Activated CD4-positive, alpha-beta T cell treated with anti-CD3 and anti-CD28 coated beads, Interleukin-2, Interleukin-4, amounts not matched to agents 100 ng/mL and 50 ng/mL, durations not matched to agents 16 hours and 8 hours (primary cell): Measurements from ENCODE around the gene HS6ST3.

Experiments used
- DNase-seq: peaks from one replicate; pipeline ENCODE4 v3.0.0-alpha.2; 2020; ENCODE audit warnings: low spot score

The HS6ST3 gene

DNA sequence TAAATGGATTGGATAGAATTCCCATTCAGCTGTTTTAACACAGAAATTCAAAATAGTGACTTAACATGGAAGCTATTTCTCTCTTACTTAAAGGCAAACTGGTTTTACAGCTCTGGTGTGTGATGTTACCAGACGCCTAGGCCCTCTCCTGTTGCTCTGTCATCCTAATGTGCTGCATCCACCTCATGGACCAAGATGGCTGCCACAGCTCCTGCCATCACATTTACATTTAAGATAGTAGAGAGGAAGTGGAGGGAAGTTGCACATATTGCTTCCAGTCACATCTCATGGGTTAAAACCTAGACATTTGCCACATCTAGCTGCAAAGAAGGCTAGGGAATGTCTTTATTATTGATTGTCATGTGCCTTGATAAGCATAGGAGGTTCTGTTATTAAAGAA, 746.8 kb downstream of the HS6ST3 start:
- DNase-seq: no peak

DNA sequence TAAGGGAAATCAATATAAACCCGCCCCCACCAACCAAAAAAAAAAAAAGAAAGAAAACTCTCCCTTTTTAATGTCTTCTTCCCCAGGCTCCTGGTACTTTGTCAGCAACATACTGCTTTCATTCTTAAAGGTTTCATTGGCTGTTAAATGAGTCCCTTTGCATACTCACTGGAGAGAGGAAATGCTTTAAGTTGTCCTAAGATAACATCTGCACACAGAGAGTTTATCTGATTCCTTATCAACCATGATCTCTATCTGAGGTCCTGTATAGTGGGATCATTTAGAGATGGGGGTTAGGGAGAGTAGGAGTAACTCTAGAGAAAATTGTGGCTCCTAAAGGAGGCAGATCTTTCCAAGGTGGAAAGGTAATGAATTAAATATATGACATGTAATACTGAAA, 747.9 kb downstream of the HS6ST3 start:
- no peak for DNase-seq

DNA sequence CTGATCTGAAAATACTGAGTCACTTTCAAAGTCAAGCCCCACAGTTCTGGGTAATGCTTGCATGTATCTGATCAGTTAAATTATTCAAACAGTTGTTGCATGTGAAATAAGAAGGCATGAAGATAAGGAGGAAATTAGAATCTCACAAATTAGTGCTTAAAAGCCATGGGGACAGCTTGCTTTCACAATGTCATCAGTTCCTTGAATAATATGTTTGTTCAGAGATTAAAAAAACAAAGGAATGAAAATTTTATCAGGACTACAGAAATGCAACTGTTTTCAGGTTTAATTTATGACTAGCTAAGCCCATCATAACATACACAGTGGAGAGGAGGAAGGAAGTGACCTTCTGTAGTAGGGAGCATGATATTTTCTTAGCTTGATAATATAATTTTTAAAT, 754.3 kb downstream of the HS6ST3 start:
- DNase-seq: no peak

DNA sequence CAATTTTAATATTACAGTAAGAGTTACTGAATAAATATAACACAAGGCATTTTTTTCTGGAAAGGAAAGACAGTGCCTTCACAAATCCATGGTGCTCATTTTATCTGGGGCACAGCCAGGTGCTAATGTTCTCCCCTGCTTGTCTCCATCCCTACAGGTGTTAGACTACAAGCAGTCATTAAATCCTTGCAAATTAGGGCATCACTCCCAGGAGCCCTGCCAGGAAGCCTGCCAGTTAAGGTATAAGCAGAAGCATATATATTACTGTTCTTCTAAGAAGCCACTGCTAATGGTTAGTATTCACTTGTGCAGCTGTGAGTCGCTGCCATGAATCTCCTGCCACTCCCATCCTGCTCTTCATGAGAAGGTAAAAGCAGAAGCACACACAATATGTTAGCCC, 754.7 kb downstream of the HS6ST3 start:
- no peak for DNase-seq

DNA sequence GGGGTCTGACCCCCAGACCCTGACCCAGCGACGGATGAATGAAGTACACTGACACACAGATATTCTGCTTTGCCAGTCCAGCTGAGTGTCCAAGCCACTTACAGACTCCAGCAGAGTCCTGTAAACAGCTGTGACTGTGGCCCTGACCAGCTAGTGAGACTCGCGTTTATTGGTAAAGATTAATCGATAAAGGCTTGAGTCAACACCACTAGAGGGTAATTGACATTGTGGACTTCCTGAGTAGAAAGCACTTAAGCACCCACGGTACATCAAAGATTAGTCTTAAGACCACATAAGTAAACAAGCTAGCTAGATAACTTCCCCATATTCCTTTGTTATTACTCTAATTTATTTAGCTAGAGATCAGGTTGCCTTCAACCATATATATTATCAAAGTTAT, 758.4 kb downstream of the HS6ST3 start:
- DNase-seq: no peak

DNA sequence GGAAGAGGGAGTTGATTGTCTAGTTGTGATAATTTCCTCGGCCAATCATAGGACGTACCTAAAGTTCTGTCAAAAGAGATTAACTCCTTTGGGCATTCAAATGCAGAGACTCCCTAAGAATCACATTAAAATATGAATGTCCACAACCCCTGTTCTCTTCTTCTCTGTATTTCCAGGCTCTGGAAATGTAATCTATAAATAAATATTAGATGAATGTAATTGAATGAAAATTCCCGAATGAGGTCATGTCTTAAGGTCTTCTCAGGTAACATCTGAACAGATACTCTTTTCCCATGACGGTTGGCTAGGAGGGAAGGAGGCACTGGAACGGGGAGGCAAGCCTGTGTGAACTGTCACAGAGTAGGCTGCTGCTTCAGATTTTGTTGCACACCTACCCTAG, 759.2 kb downstream of the HS6ST3 start:
- DNase-seq: no peak

DNA sequence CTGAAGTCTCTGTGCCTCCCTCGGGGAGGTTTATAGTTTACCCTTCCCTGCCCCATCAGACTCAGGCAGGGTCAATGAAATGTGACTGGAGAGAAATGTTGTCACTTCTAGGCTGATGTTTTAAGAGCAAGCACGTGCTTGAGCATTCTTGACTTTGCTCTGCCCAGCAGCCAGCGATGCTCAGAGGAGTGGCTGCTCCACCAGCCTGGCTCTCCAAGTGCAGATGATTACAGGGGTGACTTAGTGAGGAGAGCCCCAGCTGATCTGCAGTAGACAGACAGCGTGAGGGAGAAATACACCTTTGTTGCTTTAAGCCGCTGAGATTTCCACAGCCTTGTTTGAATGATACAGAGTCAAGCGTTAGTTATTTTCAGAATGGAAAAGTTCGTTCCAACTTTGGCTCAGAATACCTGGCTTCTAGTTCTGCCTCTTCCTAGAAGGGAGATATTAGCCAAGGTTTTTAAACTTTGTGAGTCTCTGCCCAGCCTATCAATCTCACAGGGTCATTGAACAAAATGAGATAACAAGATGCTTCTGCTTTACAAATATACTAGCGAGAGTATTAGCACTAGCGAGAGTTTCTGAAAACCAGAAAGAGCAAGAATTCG, 760.7 kb downstream of the HS6ST3 start:
- DNase-seq: no peak

DNA sequence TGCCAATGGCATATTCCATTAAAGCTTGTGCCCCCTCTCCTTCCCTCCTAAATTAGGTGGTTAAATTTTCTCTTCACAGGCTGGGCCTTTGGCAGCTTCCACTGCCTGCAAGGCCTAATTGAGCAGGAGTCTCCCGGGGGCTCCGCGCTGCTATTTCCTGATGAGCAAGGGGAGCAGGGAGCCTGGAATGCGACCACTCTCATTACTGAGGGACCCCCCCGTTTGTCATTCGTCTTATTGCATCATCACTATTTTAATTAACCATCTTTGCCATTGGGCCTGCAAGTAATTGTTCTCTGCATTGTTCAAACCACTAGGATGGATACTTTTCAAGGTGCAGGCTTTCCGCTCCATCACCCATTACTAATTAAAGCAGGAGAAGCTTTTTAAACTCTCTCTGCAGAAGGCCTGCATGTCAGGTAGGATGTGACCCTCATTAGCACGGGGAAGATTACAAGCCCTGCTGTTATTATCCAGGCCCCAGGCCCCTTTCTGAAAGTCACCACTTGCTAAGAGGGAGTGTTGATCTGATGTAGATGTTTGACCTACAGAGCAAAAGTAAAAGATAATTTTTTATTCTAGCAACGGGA, 762.0 kb downstream of the HS6ST3 start:
- DNase-seq: no peak

DNA sequence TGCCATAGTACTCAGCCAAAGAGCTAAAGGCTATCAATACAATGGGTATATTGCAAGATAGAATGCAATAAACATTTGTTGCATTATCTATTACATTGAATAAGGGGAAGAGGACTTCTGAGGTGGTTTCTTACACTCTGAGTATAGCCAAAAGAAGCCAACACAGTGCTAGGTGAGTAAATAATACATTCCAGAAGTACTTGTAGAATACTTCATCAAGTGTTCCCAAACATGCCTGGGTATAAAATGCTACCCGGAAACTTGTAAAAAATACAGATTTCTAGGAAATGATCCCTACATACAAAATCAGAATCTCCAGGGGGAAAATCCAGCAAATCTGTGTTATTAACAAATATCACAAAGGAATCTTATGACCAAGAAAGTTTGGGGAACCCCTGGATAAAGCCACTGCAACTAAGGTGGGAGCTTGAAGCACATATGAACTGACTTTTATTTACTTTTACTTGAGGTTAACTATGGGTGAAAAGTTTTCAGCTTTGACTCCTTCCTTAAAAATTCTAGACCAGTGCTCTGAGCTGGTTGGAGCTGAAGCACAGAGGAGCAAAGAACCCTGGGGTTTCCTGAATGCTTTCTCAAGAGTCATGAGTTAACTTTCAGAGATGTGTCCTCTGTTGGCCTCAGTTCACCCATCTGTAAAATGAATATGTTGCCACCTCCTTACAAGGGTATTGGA, 768.4 kb downstream of the HS6ST3 start:
- DNase-seq: no peak

DNA sequence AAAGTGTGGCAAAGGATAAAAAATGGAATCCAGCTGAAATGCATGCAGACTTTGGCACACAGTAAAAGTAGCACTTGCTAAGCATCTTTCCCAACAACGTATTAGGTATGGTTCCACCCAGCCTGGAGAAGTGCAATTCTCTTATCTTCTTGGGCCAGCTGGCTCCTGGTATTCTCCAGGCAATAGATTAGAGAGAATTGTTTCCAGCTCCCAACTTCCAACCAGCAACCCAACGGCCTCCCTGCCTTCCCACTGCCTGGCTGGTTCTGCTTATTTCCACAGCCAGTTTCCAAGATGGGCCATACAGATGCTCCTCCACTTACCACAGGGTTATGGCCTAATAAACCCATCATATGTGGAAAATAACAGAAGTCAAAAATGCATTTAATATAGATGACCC, 771.0 kb downstream of the HS6ST3 start:
- DNase-seq: no peak

DNA sequence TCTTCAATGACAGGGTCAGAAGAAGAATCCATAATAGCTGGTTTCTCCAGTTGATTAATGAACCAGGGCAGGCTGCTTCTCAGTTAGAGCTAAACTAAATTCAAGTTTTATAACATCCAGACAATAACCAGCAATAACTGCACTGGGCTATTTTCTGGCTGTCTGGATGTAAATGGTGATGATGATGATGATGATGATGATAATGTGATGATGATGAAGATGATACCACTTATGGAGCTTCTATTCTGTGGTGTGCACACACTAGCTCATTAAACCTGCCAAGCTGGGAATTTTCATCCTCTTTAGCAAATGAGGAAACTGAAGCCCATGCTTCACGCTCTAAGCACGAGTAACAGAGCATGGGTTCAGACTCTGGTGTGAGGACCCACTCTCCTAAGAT, 772.2 kb downstream of the HS6ST3 start:
- no peak for DNase-seq

DNA sequence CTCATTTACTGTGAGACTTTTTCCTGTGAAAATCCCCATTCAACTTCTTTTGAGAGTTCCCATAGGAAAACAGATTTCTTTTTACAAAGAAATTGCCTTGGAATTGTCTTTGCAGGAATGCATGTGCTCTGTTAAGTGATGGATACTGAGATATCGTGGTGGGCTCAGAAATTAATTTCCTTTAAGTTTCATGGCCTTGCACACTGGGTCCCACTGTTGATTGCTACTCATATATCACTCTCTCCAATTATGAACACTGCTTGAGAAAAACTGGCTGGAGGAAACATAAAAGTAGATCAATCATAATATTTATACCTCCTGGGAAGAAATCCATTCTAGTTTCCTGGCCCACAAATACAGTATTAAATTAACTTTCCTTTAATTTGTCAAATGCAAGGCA, 773.1 kb downstream of the HS6ST3 start:
- DNase-seq: no peak

DNA sequence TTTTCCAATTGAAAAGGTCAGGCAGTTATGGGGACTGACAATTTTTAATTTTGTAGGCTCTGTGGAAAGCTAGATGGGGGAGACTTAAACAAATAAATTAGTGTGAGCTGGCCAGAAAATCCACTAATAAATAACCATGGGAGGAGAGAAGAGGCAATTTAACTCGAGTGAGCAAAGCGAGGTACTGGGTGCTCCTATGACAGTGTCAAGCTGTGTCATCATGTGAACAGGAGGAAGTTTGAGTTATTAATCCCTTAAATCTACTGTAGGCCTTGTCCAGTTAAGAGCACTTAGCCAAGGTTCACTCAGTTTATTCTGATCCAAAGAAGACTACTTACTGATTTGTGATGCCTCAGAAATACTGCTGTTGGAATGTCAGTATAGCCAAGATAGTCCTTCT, 781.6 kb downstream of the HS6ST3 start:
- no peak for DNase-seq

DNA sequence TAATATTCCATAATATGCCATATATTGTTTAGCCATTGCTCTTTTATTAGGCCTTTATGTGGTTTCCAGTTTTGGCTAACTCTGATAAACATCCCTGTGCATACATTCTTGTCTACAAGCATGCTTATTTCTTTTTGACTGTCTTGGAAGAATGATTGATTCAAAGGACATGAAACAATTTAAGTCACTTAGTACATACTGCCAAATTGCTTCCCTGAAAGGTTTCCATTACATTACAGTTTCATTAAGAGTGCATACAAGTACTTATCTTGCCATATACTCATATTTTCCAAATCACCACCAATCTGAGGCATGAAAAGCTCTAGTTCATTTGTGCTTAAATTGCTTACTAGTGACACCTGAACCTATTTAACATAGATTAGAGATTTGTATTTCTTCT, 790.5 kb downstream of the HS6ST3 start:
- no peak for DNase-seq
